Measurements from ENCODE around the gene TLE4. TPM values are rescaled to one million over a fixed set of nuclear protein-coding genes. Genes with fewer than 3 reads are reported as not detected.

Gene TLE4
- total and polyA plus RNA-seq, 10 of the 15 experiments (the other 5 are each of a cell fraction or from before 2014, with no cell fraction given): 5.3 to 53.3 (median 23.3) TPM

DNA sequence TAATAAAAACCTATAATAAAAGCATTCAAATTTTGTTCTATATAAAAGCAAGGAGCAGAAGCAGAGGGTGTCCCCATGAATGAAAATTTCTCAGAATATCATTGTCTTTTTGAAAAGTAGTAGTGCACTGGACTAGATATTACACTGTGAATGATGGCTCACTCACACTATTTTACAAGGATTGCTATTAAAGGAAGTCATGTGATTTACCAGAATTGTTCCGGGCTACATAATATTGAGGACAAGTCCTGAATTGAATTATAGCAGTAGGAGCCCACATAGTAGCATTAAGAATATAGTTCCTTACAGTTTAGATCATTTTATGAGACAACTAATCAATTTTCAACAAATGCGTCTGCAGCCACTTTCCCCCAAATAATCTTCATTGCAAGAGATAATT lies 7.7 kb upstream of the TLE4 start:
- no peak overlapping the region for H3K27ac ChIP-seq (ENCODE audit: control insufficient read depth, insufficient read depth)
- peaks cover 18% of the 10 kb centered on the region for H3K4me1 ChIP-seq (ENCODE audit: control insufficient read depth, insufficient read depth, low read length)
- H3K9me3 ChIP-seq (replicated peaks; ENCODE audit: control insufficient read depth, insufficient read depth, low read length): no peaks in the 10 kb centered on the region
- H3K36me3 ChIP-seq (ENCODE audit: control insufficient read depth in 2 of 2, insufficient read depth in 2 of 2, low read length in 1 of 2): no peaks in the 10 kb centered on the region
- BruUV-seq (replicated peaks): no TSS peak
- no peak for DNase-seq (ENCODE audit: low read depth, low spot score)
- no peak overlapping the region for H2AFZ ChIP-seq (ENCODE audit: control insufficient read depth, low read depth, low read length)
- POLR2A ChIA-PET: interaction anchor here (0.6 kb wide), 1 partner anchor 70 kb away, joined by 4 read pairs; no protein-coding TSS in a partner anchor
- CTCF ChIA-PET: interaction anchor here (0.7 kb wide), 1 partner anchor 85 kb away, joined by 3 read pairs; no protein-coding TSS in a partner anchor
- in situ Hi-C loops (cut with MboI): no loop called here
- H3K9ac ChIP-seq (ENCODE audit: control insufficient read depth, insufficient read depth, low read length): no peak overlapping the region
- TF ChIP-seq KLF5 (IDR thresholded peaks at IDR 0.05; ENCODE audit: partially characterized antibody) (no peak), BCL11A (IDR thresholded peaks at IDR 0.05; ENCODE audit: low read depth, low read length) (no peak), NFIC (IDR thresholded peaks at IDR 0.05; ENCODE audit: low read depth, low read length) (no peak), ZZZ3 (IDR thresholded peaks at IDR 0.05; ENCODE audit: control insufficient read depth, insufficient read length, low read depth) (no peak), JUNB (IDR thresholded peaks at IDR 0.05) (no peak), CHD1 (IDR thresholded peaks at IDR 0.05; ENCODE audit: low read depth, low read length) (no peak), KDM1A (IDR thresholded peaks at IDR 0.05; ENCODE audit: borderline replicate concordance) (no peak), STAT3 (IDR thresholded peaks at IDR 0.05; ENCODE audit: low read depth, low read length) (no peak), SMARCA5 (IDR thresholded peaks at IDR 0.05) (no peak), ZSCAN29 (IDR thresholded peaks at IDR 0.05) (no peak), YY1 (IDR thresholded peaks at IDR 0.05; ENCODE audit: low read depth, low read length) (no peak)
- TF ChIP-seq, protein P1, sequence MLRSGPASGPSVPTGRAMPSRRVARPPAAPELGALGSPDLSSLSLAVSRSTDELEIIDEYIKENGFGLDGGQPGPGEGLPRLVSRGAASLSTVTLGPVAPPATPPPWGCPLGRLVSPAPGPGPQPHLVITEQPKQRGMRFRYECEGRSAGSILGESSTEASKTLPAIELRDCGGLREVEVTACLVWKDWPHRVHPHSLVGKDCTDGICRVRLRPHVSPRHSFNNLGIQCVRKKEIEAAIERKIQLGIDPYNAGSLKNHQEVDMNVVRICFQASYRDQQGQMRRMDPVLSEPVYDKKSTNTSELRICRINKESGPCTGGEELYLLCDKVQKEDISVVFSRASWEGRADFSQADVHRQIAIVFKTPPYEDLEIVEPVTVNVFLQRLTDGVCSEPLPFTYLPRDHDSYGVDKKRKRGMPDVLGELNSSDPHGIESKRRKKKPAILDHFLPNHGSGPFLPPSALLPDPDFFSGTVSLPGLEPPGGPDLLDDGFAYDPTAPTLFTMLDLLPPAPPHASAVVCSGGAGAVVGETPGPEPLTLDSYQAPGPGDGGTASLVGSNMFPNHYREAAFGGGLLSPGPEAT (IDR thresholded peaks at IDR 0.05; ENCODE audit: low read depth): no peak
- SMC1A ChIA-PET (ENCODE audit: uncharacterized antibody, unreplicated experiment): no interaction called here
- H3K4me2 ChIP-seq (ENCODE audit: control insufficient read depth, insufficient read depth): no peak overlapping the region
- no peaks in the 10 kb centered on the region for H3K27me3 ChIP-seq (replicated peaks in 1 of 2; ENCODE audit: control insufficient read depth in 2 of 2, insufficient read depth in 2 of 2, low read length in 1 of 2)
- RAD21 ChIA-PET (ENCODE audit: unreplicated experiment): no interaction called here
- 83% methylated on average over 2 of the region's 2 CpGs for WGBS (ENCODE audit: insufficient coverage, insufficient replicate concordance, low lambda C conversion rate, missing lambda C conversion rate)
- no peaks in the 10 kb centered on the region for H3K79me2 ChIP-seq (ENCODE audit: control insufficient read depth, insufficient read depth, low read length)
- intact Hi-C loops (cut with micrococcal nuclease; ENCODE audit: unreplicated experiment): loop anchor here (10.0 kb wide), 1 partner anchor 429 kb away; no protein-coding TSS in a partner anchor
- no peak overlapping the region for H3K4me3 ChIP-seq
- FAIRE-seq: no peak
- ATAC-seq: no peak
- H4K20me1 ChIP-seq (ENCODE audit: control insufficient read depth, insufficient read depth): no peaks in the 10 kb centered on the region
